Astrocyte (in vitro differentiated cells and primary cell): ENCODE data around the gene C17orf50.

Experiments used
- CTCF ChIP-seq: IDR thresholded peaks from 2 replicates; pipeline ENCODE4 v1.5.1; 2011; ENCODE audit warnings: low read depth, mild to moderate bottlenecking, inconsistent platforms, low read length, moderate library complexity; ENCODE audit not compliant: insufficient read depth
- EZH2 ChIP-seq: IDR thresholded peaks from 2 replicates; pipeline ENCODE4 v1.6.1; 2012; ENCODE audit warnings: mild to moderate bottlenecking, low read length, inconsistent platforms; ENCODE audit not compliant: insufficient read depth

GRCh38 chr17:35795007-35795870 is 34.6 kb downstream of the C17orf50 start, which contains the start of gene MMP28:
- TF ChIP-seq CTCF: no peak
- TF ChIP-seq EZH2: peak; percentile 49
